Activated CD4-positive, CD25-positive, alpha-beta regulatory T cell (primary cell): ENCODE measurements around the gene TMEM143.
"Not testable (repeated sequence)": the region's sequence is repeated elsewhere in the genome, so short reads cannot be mapped to it uniquely, and the experiment has no call there.

Source experiments
- DNase-seq, 4 experiments: peaks; one replicate each; lab custom pipeline; 2025; lab: John Stamatoyannopoulos, UW

The TMEM143 gene

GRCh38 chr19:48296963-48297734 lies 66.6 kb downstream of the TMEM143 start:
- DNase-seq: no peak

- DNase-seq: no peak
Measured at GRCh38 chr19:48295458-48295857, 68.3 kb downstream of the TMEM143 start.

GRCh38 chr19:48292798-48293197 lies 70.9 kb downstream of the TMEM143 start:
- no peak for DNase-seq

GRCh38 chr19:48291489-48291815 lies 72.3 kb downstream of the TMEM143 start:
- not testable (repeated sequence) for DNase-seq

GRCh38 chr19:48290771-48291488 lies 72.8 kb downstream of the TMEM143 start:
- peak; percentile 13 to 51 (median 36) for DNase-seq

GRCh38 chr19:48290401-48290770 lies 73.4 kb downstream of the TMEM143 start:
- no peak for DNase-seq

- no peak for DNase-seq
Measured at GRCh38 chr19:48287748-48288147, 76.0 kb downstream of the TMEM143 start.

- no peak for DNase-seq
Measured at GRCh38 chr19:48284896-48285295, 78.8 kb downstream of the TMEM143 start.

- no peak for DNase-seq
Measured at GRCh38 chr19:48283908-48284307, 79.8 kb downstream of the TMEM143 start.
